ENCODE data around the gene LKAAEAR1.

DNA sequence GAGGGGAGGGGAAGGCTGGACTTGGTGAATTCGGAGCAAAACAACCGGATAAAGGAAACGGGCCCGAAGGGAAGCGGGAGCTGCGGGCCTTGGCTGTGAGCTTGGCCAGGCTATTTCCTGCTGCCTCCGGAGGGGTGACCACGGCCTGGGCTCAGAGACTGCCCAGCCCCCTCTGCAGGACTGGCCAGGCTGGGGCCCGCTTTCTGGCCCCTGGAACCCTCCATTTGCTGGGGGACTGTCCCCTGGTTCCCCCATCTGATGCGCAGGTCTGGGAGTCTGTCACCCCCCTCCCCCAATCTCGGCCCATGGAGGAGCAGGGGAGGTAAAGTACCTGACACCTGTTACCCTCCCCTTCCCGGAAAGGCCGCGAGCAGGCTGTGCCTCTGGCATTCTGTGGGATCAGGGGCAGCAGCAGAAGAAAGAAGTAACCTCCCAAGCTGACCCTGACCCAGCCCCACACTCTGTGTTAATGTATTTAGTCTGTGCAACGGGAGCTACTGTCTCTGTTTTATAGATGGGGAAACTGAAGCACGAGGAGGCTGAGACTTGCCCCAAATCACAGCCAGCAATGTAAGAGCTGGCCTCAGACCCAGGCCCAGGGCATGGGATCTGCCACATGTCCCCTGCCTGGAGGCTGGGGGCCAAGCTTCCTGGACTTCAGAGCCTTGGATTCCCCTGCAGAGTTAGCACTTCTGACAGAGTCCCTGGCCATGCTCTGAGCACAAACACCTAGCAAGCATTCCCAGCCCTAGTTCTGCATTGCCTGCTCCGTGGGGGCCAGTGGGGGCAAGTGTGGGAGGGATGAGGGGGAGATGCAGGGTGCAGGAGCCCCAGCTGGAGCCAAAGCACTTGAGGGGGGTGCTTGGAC, 44.7 kb downstream of the LKAAEAR1 start:
- TF ChIP-seq, protein P1, sequence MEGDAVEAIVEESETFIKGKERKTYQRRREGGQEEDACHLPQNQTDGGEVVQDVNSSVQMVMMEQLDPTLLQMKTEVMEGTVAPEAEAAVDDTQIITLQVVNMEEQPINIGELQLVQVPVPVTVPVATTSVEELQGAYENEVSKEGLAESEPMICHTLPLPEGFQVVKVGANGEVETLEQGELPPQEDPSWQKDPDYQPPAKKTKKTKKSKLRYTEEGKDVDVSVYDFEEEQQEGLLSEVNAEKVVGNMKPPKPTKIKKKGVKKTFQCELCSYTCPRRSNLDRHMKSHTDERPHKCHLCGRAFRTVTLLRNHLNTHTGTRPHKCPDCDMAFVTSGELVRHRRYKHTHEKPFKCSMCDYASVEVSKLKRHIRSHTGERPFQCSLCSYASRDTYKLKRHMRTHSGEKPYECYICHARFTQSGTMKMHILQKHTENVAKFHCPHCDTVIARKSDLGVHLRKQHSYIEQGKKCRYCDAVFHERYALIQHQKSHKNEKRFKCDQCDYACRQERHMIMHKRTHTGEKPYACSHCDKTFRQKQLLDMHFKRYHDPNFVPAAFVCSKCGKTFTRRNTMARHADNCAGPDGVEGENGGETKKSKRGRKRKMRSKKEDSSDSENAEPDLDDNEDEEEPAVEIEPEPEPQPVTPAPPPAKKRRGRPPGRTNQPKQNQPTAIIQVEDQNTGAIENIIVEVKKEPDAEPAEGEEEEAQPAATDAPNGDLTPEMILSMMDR (IDR thresholded peaks at IDR 0.05) = no peak; the same call in 1 of the 2 replicates
- TF ChIP-seq ZFX (IDR thresholded peaks at IDR 0.05; ENCODE audit: borderline replicate concordance) = no peak
